ENCODE data around the gene AKNAD1. TPM values are rescaled to one million over a fixed set of nuclear protein-coding genes. Genes with fewer than 3 reads are reported as not detected.
"Not testable (repeated sequence)": the region's sequence is repeated elsewhere in the genome, so short reads cannot be mapped to it uniquely, and the experiment has no call there.

Gene AKNAD1
- total RNA-seq, 3 donors from 2014 or later = 2.3 to 4.1 (median 2.9) TPM

DNA sequence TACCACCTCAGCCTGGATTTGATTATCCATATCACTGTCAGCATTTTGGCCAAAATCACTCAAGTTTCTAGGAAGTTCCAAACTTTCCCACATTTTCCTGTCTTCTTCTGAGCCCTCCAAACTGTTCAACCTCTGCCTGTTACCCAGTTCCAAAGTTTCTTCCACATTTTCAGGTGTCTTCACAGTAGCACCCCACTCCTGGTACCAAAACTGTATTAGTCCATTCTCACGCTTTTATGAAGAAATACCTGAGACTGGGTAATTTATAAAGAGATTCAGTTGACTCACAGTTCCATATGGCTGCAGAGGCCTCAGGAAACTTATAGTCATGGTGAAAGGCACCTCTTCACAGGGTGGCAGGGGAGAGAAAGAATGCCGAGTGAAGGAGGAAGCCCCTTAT, 71.0 kb downstream of the AKNAD1 start:
- Histone ChIP-seq H3K4me1 (no peaks in the 10 kb centered on the region), H3K36me3 (peaks cover 7% of the 10 kb centered on the region), H3K27me3 (no peaks in the 10 kb centered on the region), H3K9me3 (peaks cover 15 to 18% of the 10 kb centered on the region in 2 donors), H3K4me3 (no peak overlapping the region), H3K27ac (no peak overlapping the region)
- intact Hi-C loops (cut with DNase I; ENCODE audit: low total_unique reads) = no loop called here
- no peak for TF ChIP-seq CTCF (IDR thresholded peaks at IDR 0.05)
- TF ChIP-seq POLR2A (IDR thresholded peaks at IDR 0.05) = no peak
- no peak for TF ChIP-seq POLR2AphosphoS5 (IDR thresholded peaks at IDR 0.05)
- no peak for DNase-seq (ENCODE audit: low spot score in 2 of 2)

DNA sequence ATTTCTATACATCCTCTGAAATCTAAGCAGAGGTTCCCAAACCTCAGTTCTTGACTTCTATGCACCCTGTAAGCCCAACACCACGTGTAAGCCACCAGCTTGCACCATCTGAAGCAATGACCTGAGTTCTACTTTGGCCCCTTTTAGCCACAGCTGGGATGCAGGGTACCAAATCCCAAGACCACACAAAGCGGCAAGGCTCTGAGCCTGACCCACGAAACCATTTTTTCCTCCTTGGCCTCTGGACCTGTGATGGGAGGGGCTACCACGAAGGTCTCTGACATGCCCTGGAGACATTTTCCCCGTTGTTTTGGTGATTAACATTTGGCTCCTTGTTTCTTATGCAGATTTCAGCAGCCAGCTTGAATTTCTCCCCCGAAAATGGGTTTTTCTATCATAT, 71.6 kb downstream of the AKNAD1 start:
- intact Hi-C loops (cut with DNase I; ENCODE audit: low total_unique reads) = no loop called here
- peaks cover 15 to 18% of the 10 kb centered on the region in 2 donors for H3K9me3 ChIP-seq
- H3K4me3 ChIP-seq = no peak overlapping the region
- peaks cover 7% of the 10 kb centered on the region for H3K36me3 ChIP-seq
- TF ChIP-seq POLR2A (IDR thresholded peaks at IDR 0.05) (no peak), CTCF (IDR thresholded peaks at IDR 0.05) (no peak), POLR2AphosphoS5 (IDR thresholded peaks at IDR 0.05) (no peak)
- H3K4me1 ChIP-seq = no peaks in the 10 kb centered on the region
- H3K27ac ChIP-seq = no peak overlapping the region
- no peak for DNase-seq (ENCODE audit: low spot score in 2 of 2)
- no peaks in the 10 kb centered on the region for H3K27me3 ChIP-seq

DNA sequence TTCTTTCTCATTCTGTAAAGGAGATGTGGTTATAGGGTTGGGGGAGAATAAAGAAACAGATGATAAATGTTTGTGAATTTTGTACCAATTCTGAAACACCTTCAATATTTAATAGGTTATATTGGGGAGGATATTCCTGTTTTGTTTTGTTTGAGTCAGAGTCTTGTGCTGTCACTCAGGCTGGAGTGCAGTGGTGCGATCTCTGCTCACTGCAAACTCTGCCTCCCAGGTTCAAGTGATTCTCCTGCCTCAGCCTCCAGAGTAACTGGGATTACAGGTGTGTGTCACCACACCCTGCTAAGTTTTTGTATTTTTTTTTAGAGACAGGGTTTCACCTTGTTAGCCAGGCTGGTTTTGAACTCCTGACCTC, 75.3 kb downstream of the AKNAD1 start:
- intact Hi-C loops (cut with DNase I; ENCODE audit: low total_unique reads); H3K27me3 ChIP-seq; H3K4me1 ChIP-seq; DNase-seq (ENCODE audit: low spot score in 2 of 2); H3K4me3 ChIP-seq; H3K36me3 ChIP-seq; H3K27ac ChIP-seq: not testable (repeated sequence)
- peaks cover 15 to 18% of the 10 kb centered on the region in 2 donors for H3K9me3 ChIP-seq

- no peak for DNase-seq (ENCODE audit: low spot score in 2 of 2)
- no peaks in the 10 kb centered on the region for H3K27me3 ChIP-seq
- no peak overlapping the region for H3K27ac ChIP-seq
- H3K36me3 ChIP-seq = peaks cover 7% of the 10 kb centered on the region
- intact Hi-C loops (cut with DNase I; ENCODE audit: low total_unique reads) = no loop called here
- no peak overlapping the region for H3K4me3 ChIP-seq
- H3K4me1 ChIP-seq = no peaks in the 10 kb centered on the region
- H3K9me3 ChIP-seq = peaks cover 13 to 15% of the 10 kb centered on the region in 2 donors
- TF ChIP-seq CTCF (IDR thresholded peaks at IDR 0.05) (no peak), POLR2A (IDR thresholded peaks at IDR 0.05) (no peak), POLR2AphosphoS5 (IDR thresholded peaks at IDR 0.05) (no peak)
Measured at GRCh38 chr1:108780937-108781574, 75.8 kb downstream of the AKNAD1 start.

GRCh38 chr1:108779455-108779854, 77.4 kb downstream of the AKNAD1 start:
- H3K36me3 ChIP-seq = peaks cover 7% of the 10 kb centered on the region
- no peak overlapping the region for H3K27ac ChIP-seq
- H3K27me3 ChIP-seq = no peaks in the 10 kb centered on the region
- no peaks in the 10 kb centered on the region for H3K9me3 ChIP-seq
- DNase-seq (ENCODE audit: low spot score in 2 of 2) = no peak
- no peak overlapping the region for H3K4me3 ChIP-seq
- intact Hi-C loops (cut with DNase I; ENCODE audit: low total_unique reads) = no loop called here
- no peak for TF ChIP-seq CTCF (IDR thresholded peaks at IDR 0.05)
- TF ChIP-seq POLR2AphosphoS5 (IDR thresholded peaks at IDR 0.05) = no peak
- TF ChIP-seq POLR2A (IDR thresholded peaks at IDR 0.05) = no peak
- no peaks in the 10 kb centered on the region for H3K4me1 ChIP-seq

DNA sequence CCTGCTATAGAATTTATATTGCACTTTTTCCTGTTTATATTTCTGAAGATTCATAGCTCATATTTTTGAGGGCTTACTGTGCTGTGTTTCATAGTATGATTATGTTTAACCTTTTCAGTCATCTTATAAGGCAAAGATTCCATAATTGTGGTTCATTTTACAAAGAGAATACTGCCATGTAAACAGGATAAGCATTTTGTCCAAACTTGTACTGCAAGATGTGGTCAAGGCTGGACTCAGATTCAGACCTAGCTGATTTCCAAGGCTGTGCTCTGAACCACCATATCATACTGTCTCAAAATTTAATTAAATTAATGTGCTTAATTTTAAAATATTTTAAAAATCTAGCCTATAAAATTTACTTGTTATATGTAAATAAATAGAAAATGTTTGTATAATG, 79.1 kb downstream of the AKNAD1 start:
- Histone ChIP-seq H3K4me3 (no peak overlapping the region), H3K36me3 (no peaks in the 10 kb centered on the region), H3K27ac (no peak overlapping the region), H3K4me1 (no peaks in the 10 kb centered on the region), H3K27me3 (no peaks in the 10 kb centered on the region), H3K9me3 (no peaks in the 10 kb centered on the region)
- no peak for DNase-seq (ENCODE audit: low spot score in 2 of 2)
- intact Hi-C loops (cut with DNase I; ENCODE audit: low total_unique reads) = no loop called here
- no peak for TF ChIP-seq POLR2A (IDR thresholded peaks at IDR 0.05)
- TF ChIP-seq POLR2AphosphoS5 (IDR thresholded peaks at IDR 0.05) = no peak
- TF ChIP-seq CTCF (IDR thresholded peaks at IDR 0.05) = no peak

Data from breast epithelium (tissue), 4 donors.